HEK293T (cell line): Measurements from ENCODE around the gene DYNLRB2.

Experiments
- BHLHE40 ChIP-seq: fragments of 450-650 bp; IDR thresholded peaks from 2 replicates; pipeline ENCODE4 v1.6.1; 2016; ENCODE audit warnings: mild to moderate bottlenecking, moderate library complexity, borderline replicate concordance
- ELF4 ChIP-seq: fragments of 450-650 bp; IDR thresholded peaks from 2 replicates; pipeline ENCODE4 v1.6.1; 2017; ENCODE audit warnings: antibody characterized with exemption
- FOXA1 ChIP-seq: fragments of 450-650 bp; IDR thresholded peaks from 2 replicates; pipeline ENCODE4 v1.6.1; 2016; ENCODE audit warnings: mild to moderate bottlenecking
- FOXK2 ChIP-seq: fragments of 450-650 bp; IDR thresholded peaks from 2 replicates; pipeline ENCODE4 v1.6.1; 2016; ENCODE audit warnings: mild to moderate bottlenecking
- FOXM1 ChIP-seq: fragments of 450-650 bp; IDR thresholded peaks from 2 replicates; pipeline ENCODE4 v1.6.1; 2017; ENCODE audit warnings: mild to moderate bottlenecking, borderline replicate concordance
- HDGF ChIP-seq: fragments of 450-650 bp; IDR thresholded peaks from 2 replicates; pipeline ENCODE4 v1.6.1; 2017; ENCODE audit warnings: antibody characterized with exemption, borderline replicate concordance
- L3MBTL2 ChIP-seq: fragments of 450-650 bp; conservative IDR thresholded peaks from 2 replicates; pipeline ENCODE4 v1.6.1; 2016; ENCODE audit warnings: mild to moderate bottlenecking
- NFRKB ChIP-seq: fragments of 450-650 bp; IDR thresholded peaks from 2 replicates; pipeline ENCODE4 v1.6.1; 2016; ENCODE audit warnings: mild to moderate bottlenecking, moderate library complexity
- SP1 ChIP-seq: fragments of 450-650 bp; IDR thresholded peaks from 2 replicates; pipeline ENCODE4 v1.6.1; 2017
- SUZ12 ChIP-seq: fragments of 450-650 bp; IDR thresholded peaks from 2 replicates; pipeline ENCODE4 v1.6.1; 2016; ENCODE audit warnings: mild to moderate bottlenecking
- TF ChIP-seq, protein P1 (sequence below): fragments of 450-650 bp; IDR thresholded peaks from 2 replicates; pipeline ENCODE4 v1.6.1; 2016

DNA sequence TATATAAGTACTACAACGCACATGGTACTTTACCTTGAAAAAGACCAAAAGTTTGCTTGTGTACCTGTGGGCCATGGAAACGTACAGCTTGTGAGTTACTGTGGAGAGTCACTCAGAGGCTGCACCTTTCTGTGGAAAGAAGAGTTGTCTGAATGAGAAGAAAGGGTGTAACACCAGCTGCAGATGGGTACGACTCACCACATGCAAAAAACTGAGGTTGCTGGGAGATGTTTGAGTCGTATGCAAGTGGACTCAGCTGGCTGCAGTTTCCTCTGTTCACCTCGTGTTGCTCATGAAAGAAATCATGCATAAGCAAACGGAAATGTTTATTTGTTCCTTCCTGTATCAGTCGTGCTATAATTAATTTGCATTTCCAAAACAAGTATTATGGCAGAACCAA, 22.4 kb upstream of the DYNLRB2 start:
- TF ChIP-seq, protein P1, sequence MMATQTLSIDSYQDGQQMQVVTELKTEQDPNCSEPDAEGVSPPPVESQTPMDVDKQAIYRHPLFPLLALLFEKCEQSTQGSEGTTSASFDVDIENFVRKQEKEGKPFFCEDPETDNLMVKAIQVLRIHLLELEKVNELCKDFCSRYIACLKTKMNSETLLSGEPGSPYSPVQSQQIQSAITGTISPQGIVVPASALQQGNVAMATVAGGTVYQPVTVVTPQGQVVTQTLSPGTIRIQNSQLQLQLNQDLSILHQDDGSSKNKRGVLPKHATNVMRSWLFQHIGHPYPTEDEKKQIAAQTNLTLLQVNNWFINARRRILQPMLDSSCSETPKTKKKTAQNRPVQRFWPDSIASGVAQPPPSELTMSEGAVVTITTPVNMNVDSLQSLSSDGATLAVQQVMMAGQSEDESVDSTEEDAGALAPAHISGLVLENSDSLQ, result no peak
- TF ChIP-seq HDGF, result no peak
- no peak for TF ChIP-seq L3MBTL2
- TF ChIP-seq SUZ12, result no peak
- no peak for TF ChIP-seq SP1
- TF ChIP-seq FOXK2, result no peak
- TF ChIP-seq FOXA1, result no peak
- TF ChIP-seq NFRKB, result no peak
- no peak for TF ChIP-seq BHLHE40
- TF ChIP-seq ELF4, result no peak
- no peak for TF ChIP-seq FOXM1
